Activated CD8-positive, alpha-beta T cell treated with anti-CD3 and anti-CD28 coated beads, Interleukin-2, amount 10 ng/mL, durations not matched to agents 7 days and 5 days (primary cell): ENCODE measurements around the gene CNDP2. TPM values are rescaled to one million over a fixed set of nuclear protein-coding genes. Genes with fewer than 3 reads are reported as not detected.
A peak's percentile ranks its signal among the peaks of the same experiment; 100 is the strongest.

Source experiments
- ATAC-seq: fragments of 150-1000 bp; cut with Tn5 transposase; one replicate; pipeline ENCODE4 v1.10.0; 2021; ENCODE audit warnings: moderate library complexity
- CTCF ChIA-PET: fragments of 350-600 bp; sonication (Branson Sonifier 250); formaldehyde crosslinking; loops from one replicate; lab custom pipeline; 2021; ENCODE audit warnings: antibody characterized with exemption; lab: Charles Lee
- POLR2A ChIA-PET: fragments of 350-600 bp; sonication (Branson Sonifier 250); formaldehyde crosslinking; loops from one replicate; lab custom pipeline; 2021; ENCODE audit warnings: antibody characterized with exemption; lab: Charles Lee
- DNase-seq: peaks from one replicate; pipeline ENCODE4 v3.0.0-alpha.2; 2020
- H3K27ac Mint-ChIP-seq: one replicate; pipeline ENCODE4 v1.8.0; 2021; ENCODE audit warnings: mild to moderate bottlenecking, mixed read lengths
- H3K27me3 Mint-ChIP-seq: one replicate; pipeline ENCODE4 v1.8.0; 2021; ENCODE audit warnings: low read depth, mixed read lengths
- H3K36me3 Mint-ChIP-seq: one replicate; pipeline ENCODE4 v1.8.0; 2021; ENCODE audit warnings: low read depth, mixed read lengths
- H3K4me1 Mint-ChIP-seq: one replicate; pipeline ENCODE4 v1.8.0; 2021; ENCODE audit warnings: low read depth, mixed read lengths
- H3K4me3 Mint-ChIP-seq: one replicate; pipeline ENCODE4 v1.8.0; 2021; ENCODE audit warnings: mild to moderate bottlenecking, mixed read lengths
- H3K9me3 Mint-ChIP-seq: one replicate; pipeline ENCODE4 v1.8.0; 2022; ENCODE audit warnings: mixed read lengths; ENCODE audit not compliant: insufficient read depth
- total RNA-seq, 2 experiments: library from RNA; stranded (reverse); gene quantifications; one replicate each; pipeline ENCODE4 v1.2.3, GENCODE V29; 2021

Gene CNDP2
- total RNA-seq = 100 to 1,000 TPM; 131 to 144 TPM

DNA sequence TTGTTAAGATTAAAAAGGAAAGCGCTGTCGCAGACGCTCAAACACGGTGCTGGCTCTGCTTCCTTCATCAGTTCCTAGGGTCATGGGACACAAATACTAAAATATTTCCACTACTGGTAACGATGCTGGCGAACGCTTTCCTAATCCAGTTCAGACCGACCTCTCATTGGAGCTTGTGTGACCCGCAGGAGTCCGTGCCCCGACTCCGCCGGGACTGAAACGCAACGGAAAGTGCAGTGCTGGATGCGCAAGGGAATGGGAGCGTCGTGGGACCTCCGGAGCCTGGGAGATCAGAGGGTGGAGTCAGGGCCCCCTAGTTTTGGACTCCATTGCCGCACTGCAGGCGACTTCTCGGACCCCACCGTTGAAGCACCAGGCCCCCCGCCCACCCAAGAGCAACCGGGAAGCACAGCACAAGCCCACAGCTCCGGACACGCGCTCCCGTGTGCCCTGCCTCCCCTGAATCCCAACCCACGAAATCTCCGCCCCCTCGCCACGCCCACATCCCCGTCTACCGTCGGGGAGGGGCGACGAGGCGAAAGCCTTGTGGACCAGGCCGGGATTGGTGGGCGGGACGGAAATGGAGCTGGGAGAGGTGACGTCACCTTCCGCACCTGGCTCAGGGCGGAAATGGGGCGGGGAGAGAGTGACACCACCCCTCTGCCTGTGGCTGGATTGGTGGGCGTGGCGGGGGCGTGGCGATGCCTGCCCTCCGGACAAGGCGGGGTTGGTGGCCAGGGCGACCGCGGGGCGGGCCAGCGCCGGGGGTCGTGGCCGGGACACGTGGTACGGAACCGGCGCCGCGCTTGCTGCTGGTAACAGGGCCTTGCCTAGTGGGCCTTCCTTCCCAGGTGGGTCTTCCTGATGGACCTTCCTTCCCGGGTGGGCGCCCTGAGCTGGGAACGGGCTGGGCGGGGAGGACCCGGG is at the start of gene CNDP2:
Gene CNDP2, plus strand, starts transcription at position 783 of the 927 bp plus-strand sequence. CDS start 3,611 bp downstream, outside the sequence.
- peak within 1 kb of the TSS; percentile 100 for H3K27ac Mint-ChIP-seq
- peaks cover 21% of the 10 kb centered on the region for H3K36me3 Mint-ChIP-seq
- DNase-seq = peak; percentile 99
- POLR2A ChIA-PET = interaction anchor here (0.6 to 1.9 kb wide), 6 partner anchors 10 to 141 kb away, joined by 3 to 10 read pairs (median 6); no protein-coding TSS in a partner anchor
- no peaks in the 10 kb centered on the region for H3K9me3 Mint-ChIP-seq
- CTCF ChIA-PET = interaction anchor here (0.6 to 9.2 kb wide), 8 partner anchors 11 to 184 kb away, joined by 3 to 359 read pairs (median 5); no protein-coding TSS in a partner anchor
- H3K4me3 Mint-ChIP-seq = peak within 1 kb of the TSS; percentile 83
- peaks cover 8% of the 10 kb centered on the region for H3K27me3 Mint-ChIP-seq
- ATAC-seq = peak; percentile 72
- peaks cover 47% of the 10 kb centered on the region for H3K4me1 Mint-ChIP-seq

DNA sequence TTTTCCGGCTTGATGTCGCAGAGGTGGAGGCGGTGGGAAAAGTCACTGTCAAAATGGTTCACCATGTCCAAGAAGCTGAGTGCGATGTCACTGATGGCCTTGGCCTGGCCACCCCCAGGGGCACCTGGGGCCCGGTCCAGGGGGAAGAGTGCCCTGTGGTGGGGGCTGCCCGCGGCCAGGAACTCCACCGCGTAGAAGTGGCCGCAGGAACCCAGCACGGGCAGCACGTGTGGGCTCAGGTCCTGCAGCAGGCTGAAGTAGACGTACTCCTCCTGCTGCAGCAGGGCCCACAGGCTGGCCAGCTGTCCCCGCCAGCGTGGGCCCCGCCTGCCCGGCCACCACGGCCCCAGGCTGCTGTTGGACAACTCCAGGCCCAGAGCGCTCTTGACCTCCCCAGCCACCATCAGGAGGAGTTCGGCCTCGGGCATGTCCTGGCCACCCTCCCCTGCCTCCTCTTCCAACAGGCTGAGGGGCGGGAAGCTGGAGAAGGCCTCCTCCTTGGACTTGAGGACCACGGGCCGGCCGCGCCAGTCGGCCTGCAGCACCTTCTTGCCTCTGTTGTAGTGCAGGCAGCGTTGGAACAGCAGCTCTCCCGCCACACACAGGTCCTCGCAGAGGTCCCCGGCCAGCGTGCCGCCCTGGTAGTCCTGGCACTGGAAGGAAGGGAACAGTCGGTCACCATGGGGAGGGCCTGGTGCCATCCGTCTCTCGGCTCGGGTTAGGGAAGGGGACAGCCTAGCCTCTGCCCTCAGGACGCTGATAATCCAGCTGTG is 49.3 kb upstream of the CNDP2 start:
- H3K9me3 Mint-ChIP-seq = no peaks in the 10 kb centered on the region
- no peak overlapping the region for H3K4me3 Mint-ChIP-seq
- ChIA-PET CTCF (no interaction called here), POLR2A (no interaction called here)
- peaks cover 12% of the 10 kb centered on the region for H3K27me3 Mint-ChIP-seq
- H3K36me3 Mint-ChIP-seq = no peaks in the 10 kb centered on the region
- H3K27ac Mint-ChIP-seq = no peak overlapping the region
- no peak for ATAC-seq
- no peak for DNase-seq
- H3K4me1 Mint-ChIP-seq = peaks cover 4% of the 10 kb centered on the region

DNA sequence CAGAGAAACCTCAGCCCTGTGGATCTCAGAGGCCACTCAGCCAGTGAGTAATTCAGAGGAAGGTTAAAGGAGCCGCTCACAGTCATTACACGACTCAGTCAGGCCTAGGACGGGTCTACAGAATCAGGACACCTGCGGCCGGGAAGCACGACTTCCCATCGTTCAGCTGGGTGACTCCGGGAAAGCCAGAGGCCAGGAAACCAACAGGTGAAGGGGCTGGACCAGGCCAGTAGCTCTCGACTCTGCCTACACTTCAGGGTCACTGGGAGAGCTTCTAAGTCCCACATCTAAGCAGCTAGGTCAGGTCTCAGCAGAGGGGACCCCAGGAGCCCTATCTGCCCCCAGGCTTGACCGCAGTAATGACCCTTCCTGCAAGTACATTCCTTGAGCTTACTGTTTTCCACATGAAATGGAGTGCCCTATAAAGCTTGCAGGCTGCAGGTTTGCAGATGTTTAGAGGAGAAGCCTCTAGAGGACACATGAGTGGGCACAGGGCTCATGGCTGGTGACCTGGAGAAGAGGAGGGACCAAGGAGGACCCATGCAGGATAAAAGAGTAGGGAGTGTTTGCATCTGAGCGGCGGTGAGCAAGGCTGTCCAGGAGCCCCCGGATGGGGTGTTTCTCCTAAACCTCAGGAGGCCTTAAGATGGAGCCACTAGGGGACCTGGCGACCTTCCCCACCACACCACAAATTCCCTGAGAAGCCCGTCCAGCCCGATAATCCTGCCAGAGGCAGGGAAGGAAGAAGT is 48.6 kb upstream of the CNDP2 start:
- no peaks in the 10 kb centered on the region for H3K36me3 Mint-ChIP-seq
- CTCF ChIA-PET = no interaction called here
- POLR2A ChIA-PET = no interaction called here
- DNase-seq = no peak
- H3K27me3 Mint-ChIP-seq = peaks cover 16% of the 10 kb centered on the region
- H3K4me3 Mint-ChIP-seq = no peak overlapping the region
- peaks cover 4% of the 10 kb centered on the region for H3K4me1 Mint-ChIP-seq
- no peak for ATAC-seq
- H3K9me3 Mint-ChIP-seq = no peaks in the 10 kb centered on the region
- H3K27ac Mint-ChIP-seq = no peak overlapping the region

DNA sequence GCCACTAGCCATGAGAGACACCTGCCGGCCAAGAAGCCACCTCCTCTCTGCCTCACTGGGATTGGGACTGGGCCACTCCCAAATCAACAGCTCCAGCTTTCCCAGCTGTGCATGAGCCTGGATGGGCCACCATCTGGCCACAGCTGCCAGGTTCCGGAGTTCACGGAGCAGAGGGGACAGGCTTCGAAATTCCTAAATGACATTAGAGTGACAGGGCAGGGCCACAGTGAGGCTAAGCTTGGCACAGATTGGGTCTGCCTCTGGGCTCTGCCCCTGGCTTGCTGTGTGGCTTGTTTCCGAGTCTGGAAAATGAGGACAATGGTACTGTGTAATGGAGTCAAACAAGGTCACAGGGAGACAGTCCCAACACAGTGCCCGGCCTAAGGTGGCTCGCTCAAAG is 45.5 kb upstream of the CNDP2 start:
- POLR2A ChIA-PET = no interaction called here
- Mint-ChIP-seq H3K4me1 (peaks cover 4% of the 10 kb centered on the region), H3K36me3 (no peaks in the 10 kb centered on the region), H3K9me3 (no peaks in the 10 kb centered on the region), H3K27me3 (peaks cover 36% of the 10 kb centered on the region), H3K27ac (no peak overlapping the region), H3K4me3 (no peak overlapping the region)
- CTCF ChIA-PET = interaction anchor here (1.1 kb wide), 1 partner anchor 101 kb away, joined by 3 read pairs; no protein-coding TSS in a partner anchor
- ATAC-seq (no peak), DNase-seq (no peak)

DNA sequence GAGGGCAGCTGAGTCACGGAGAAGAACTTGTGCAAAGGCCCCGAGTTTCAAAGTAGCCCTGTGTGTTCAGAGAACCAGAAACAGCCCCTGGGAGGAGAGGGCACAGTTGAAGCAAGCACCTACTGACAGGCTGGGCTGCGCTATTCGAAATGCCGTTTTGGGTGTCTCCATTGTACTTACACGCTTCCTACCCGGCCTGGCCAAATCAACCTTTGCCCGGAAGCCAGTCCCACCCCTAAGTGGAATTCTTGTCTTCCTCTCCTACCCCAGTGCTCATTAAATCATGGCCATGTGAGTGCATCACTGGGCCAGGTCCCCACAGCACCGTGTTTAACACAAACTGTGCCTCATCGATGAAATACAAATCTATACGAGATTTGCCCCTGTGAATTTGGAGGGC is 45.0 kb upstream of the CNDP2 start:
- no peak for DNase-seq
- H3K9me3 Mint-ChIP-seq = no peaks in the 10 kb centered on the region
- no peaks in the 10 kb centered on the region for H3K36me3 Mint-ChIP-seq
- H3K4me1 Mint-ChIP-seq = peaks cover 4% of the 10 kb centered on the region
- CTCF ChIA-PET = interaction anchor here (1.1 kb wide), 1 partner anchor 101 kb away, joined by 3 read pairs; no protein-coding TSS in a partner anchor
- peaks cover 41% of the 10 kb centered on the region for H3K27me3 Mint-ChIP-seq
- no peak overlapping the region for H3K4me3 Mint-ChIP-seq
- POLR2A ChIA-PET = no interaction called here
- ATAC-seq = no peak
- H3K27ac Mint-ChIP-seq = no peak overlapping the region

DNA sequence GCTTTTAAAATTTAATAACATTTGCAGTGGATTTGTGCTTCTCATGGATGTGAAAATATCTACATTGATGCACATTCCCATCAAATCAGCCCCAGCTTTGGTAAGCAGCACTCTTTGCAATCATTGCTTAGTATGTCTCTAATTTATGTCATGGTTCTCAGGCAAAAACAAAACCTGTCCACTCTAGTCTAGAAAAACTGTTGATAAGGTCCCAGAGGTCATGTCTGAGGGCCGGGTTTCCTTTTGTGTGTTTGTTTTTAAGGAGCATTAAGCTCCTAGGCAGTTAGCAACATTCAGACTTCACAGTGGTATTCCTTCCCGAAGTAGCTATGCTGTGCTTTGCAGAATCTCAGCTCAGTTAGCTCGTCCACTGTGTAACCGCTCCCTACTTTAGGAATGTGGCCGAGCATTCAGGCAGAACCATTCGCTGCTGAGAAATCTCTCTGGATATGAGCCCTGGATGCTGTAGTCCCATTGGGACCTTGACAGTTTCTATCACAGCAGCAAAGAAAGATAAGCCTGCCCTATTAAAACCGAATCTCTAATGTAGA is 43.1 kb upstream of the CNDP2 start:
- ChIA-PET CTCF (interaction anchor here (0.6 to 1.1 kb wide), 3 partner anchors 31 to 79 kb away, joined by 3 to 4 read pairs (median 3); no protein-coding TSS in a partner anchor), POLR2A (no interaction called here)
- Mint-ChIP-seq H3K27ac (no peak overlapping the region), H3K9me3 (no peaks in the 10 kb centered on the region), H3K27me3 (peaks cover 54% of the 10 kb centered on the region), H3K4me3 (no peak overlapping the region), H3K4me1 (peaks cover 7% of the 10 kb centered on the region), H3K36me3 (no peaks in the 10 kb centered on the region)
- no peak for DNase-seq
- ATAC-seq = no peak

DNA sequence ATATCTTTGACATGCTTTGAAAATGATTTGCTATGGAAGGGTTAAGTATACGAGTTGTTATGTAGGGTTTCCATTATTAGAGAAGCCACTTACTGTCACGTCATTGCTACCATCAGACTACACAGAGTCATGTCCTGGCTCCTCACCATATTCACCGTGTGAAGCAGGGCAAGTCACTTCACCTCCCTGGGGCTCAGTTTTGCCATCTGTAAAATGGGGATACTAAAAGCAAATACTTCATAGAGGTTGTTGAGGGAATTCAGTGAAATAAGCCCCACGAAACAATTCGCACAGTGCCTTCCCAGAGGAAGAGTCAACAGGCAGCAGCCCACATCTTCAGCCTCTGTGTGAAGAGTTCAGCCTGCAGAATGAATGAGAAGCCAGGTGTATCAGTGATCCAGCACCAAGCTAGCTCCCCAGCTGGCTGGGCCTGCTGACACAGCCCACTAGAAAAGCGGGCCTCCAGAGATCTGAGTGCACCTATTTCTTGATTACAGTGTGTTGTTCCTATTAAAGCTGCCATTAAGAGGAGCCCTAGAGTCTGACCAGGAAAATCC is 42.4 kb upstream of the CNDP2 start:
- H3K4me1 Mint-ChIP-seq = peaks cover 6% of the 10 kb centered on the region
- H3K27me3 Mint-ChIP-seq = peaks cover 56% of the 10 kb centered on the region

DNA sequence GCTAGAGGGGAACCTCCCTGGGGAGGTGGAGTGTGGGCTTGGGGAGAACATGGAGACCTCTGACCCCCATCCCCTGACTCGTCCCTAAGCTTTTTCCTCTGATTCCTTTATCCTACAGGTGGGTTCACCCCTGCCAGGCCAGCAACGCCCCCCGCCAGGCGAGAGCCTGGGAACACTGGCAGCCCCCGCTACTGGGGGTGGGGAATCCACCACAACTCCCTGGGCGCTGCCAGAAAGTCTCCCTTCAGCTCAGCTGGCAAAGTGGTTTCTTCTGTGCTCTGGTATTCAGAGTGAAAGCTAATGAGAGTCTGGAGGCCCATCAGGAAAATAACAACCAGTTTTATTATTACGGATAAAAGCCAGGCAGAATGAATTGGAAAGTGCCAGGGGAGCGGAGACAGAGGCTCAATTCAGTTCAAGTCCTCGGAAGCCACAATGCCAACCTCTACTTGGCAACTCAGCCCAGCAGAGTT is 41.8 kb upstream of the CNDP2 start:
- no peak for DNase-seq
- H3K9me3 Mint-ChIP-seq = no peaks in the 10 kb centered on the region
- H3K36me3 Mint-ChIP-seq = no peaks in the 10 kb centered on the region
- peaks cover 61% of the 10 kb centered on the region for H3K27me3 Mint-ChIP-seq
- CTCF ChIA-PET = interaction anchor here (2.3 kb wide), 1 partner anchor 101 kb away, joined by 5 read pairs; no protein-coding TSS in a partner anchor
- POLR2A ChIA-PET = interaction anchor here (0.6 to 0.7 kb wide), 2 partner anchors 28 to 88 kb away, joined by 3 read pairs; no protein-coding TSS in a partner anchor
- ATAC-seq = no peak
- H3K27ac Mint-ChIP-seq = no peak overlapping the region
- H3K4me1 Mint-ChIP-seq = peaks cover 6% of the 10 kb centered on the region
- H3K4me3 Mint-ChIP-seq = no peak overlapping the region

More for the DNA sequence above, 42.4 kb upstream of the CNDP2 start:
- CTCF ChIA-PET = interaction anchor here (1.1 to 2.3 kb wide), 2 partner anchors 40 to 100 kb away, joined by 3 to 5 read pairs; no protein-coding TSS in a partner anchor
- Mint-ChIP-seq H3K4me3 (no peak overlapping the region), H3K9me3 (no peaks in the 10 kb centered on the region), H3K36me3 (no peaks in the 10 kb centered on the region), H3K27ac (no peak overlapping the region)
- ATAC-seq (no peak), DNase-seq (no peak)
- POLR2A ChIA-PET = no interaction called here

DNA sequence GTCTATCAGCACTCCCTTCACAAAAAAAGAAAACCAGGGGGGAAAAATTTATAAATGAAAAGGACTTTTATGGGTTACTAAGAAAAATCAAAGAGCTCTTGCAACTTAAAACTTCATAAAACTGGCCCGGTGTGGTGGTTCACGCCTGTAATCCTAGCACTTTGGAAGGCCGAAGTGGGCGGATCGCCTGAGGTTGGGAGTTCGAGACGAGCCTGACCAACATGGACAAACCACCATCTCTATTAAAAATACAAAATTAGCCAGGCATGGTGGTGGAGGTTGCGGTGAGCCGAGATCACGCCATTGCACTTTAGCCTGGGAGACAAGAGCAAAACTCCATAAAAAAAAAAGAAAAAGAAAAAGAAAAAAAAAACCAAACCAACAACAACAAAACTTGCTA is 40.8 kb upstream of the CNDP2 start:
- Mint-ChIP-seq H3K27me3 (peaks cover 69% of the 10 kb centered on the region), H3K36me3 (no peaks in the 10 kb centered on the region), H3K27ac (no peak overlapping the region), H3K4me1 (peaks cover 6% of the 10 kb centered on the region), H3K4me3 (no peak overlapping the region), H3K9me3 (no peaks in the 10 kb centered on the region)
- ChIA-PET POLR2A (no interaction called here), CTCF (interaction anchor here (0.8 to 2.3 kb wide), 2 partner anchors 38 to 102 kb away, joined by 3 to 5 read pairs; no protein-coding TSS in a partner anchor)
- ATAC-seq (no peak), DNase-seq (no peak)

DNA sequence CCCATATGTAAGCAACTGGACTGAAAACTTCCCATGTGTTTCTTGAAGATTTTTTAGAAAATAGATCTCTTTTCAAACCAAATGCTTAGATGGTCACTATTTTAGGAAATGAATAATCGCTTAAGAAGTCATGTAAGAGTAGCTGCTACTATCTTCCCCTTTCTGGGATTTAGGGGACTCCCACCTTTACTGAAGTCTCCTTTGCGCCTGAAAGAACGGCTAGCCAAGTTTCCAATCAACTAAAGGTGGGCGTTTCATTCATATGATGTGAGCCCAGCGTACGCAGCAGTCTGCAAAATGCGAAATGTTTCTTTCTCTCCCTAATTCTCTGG is 40.2 kb upstream of the CNDP2 start:
- no peak overlapping the region for H3K27ac Mint-ChIP-seq
- POLR2A ChIA-PET = no interaction called here
- DNase-seq (no peak), ATAC-seq (no peak)
- peaks cover 6% of the 10 kb centered on the region for H3K4me1 Mint-ChIP-seq
- CTCF ChIA-PET = interaction anchor here (0.8 to 2.3 kb wide), 3 partner anchors 10 to 102 kb away, joined by 3 to 5 read pairs (median 4); no protein-coding TSS in a partner anchor
- H3K9me3 Mint-ChIP-seq = no peaks in the 10 kb centered on the region
- H3K27me3 Mint-ChIP-seq = peaks cover 69% of the 10 kb centered on the region
- H3K4me3 Mint-ChIP-seq = no peak overlapping the region
- H3K36me3 Mint-ChIP-seq = no peaks in the 10 kb centered on the region
